ENCODE results near the gene MX2.

Gene MX2

GRCh38 chr21:41442481-41443186 lies 80.8 kb downstream of the MX2 start:
- no peak for DNase-seq

- no peak for DNase-seq
These were observed 81.7 kb downstream of the MX2 start for GRCh38 chr21:41443562-41443961.

GRCh38 chr21:41444703-41445464 lies 83.1 kb downstream of the MX2 start:
- no peak for DNase-seq

GRCh38 chr21:41445465-41445862 lies 83.6 kb downstream of the MX2 start:
- DNase-seq = no peak

- no peak for DNase-seq
These were observed 84.8 kb downstream of the MX2 start for GRCh38 chr21:41446586-41446985.

GRCh38 chr21:41447356-41447755 lies 85.5 kb downstream of the MX2 start:
- no peak for DNase-seq

- no peak for DNase-seq
These were observed 87.8 kb downstream of the MX2 start for GRCh38 chr21:41449613-41450012.

GRCh38 chr21:41451753-41452676 lies 90.2 kb downstream of the MX2 start:
- no peak for DNase-seq

GRCh38 chr21:41453198-41453597 lies 91.4 kb downstream of the MX2 start:
- DNase-seq = no peak

GRCh38 chr21:41453761-41454160 lies 91.9 kb downstream of the MX2 start:
- no peak for DNase-seq

- DNase-seq = no peak
These were observed 96.3 kb downstream of the MX2 start for GRCh38 chr21:41458121-41458520.

GRCh38 chr21:41458559-41458958 lies 96.7 kb downstream of the MX2 start:
- DNase-seq = no peak
